Measurements from ENCODE around the gene CSMD2.

CSMD2 gene

DNA sequence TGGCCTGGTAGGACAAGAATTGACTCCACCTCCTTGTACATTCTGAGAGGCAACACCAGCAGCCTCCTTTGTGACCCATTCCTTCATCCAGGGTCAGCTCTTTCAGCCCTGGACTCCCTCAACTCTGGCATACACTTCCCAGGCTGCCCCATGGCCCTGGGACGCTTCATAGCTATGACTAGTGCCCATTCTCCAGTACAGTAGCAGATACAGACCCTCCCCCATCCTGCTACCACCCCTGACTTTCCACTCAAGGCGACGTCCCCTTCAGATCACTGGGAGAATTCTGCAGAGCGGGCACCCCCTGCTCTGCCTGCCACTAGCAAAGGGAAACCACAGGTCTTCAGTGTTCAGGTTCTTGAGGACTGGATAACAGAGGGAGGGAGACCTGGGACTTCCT lies 400.9 kb downstream of the CSMD2 start:
- no peak overlapping the region for H3K4me3 ChIP-seq (ENCODE audit: low read depth, low read length)
- ChIA-PET POLR2A (no interaction called here), CTCF (interaction anchor here (0.8 kb wide), 1 partner anchor 399 kb away, joined by 4 read pairs; no protein-coding TSS in a partner anchor)
- TF ChIP-seq, protein P1, sequence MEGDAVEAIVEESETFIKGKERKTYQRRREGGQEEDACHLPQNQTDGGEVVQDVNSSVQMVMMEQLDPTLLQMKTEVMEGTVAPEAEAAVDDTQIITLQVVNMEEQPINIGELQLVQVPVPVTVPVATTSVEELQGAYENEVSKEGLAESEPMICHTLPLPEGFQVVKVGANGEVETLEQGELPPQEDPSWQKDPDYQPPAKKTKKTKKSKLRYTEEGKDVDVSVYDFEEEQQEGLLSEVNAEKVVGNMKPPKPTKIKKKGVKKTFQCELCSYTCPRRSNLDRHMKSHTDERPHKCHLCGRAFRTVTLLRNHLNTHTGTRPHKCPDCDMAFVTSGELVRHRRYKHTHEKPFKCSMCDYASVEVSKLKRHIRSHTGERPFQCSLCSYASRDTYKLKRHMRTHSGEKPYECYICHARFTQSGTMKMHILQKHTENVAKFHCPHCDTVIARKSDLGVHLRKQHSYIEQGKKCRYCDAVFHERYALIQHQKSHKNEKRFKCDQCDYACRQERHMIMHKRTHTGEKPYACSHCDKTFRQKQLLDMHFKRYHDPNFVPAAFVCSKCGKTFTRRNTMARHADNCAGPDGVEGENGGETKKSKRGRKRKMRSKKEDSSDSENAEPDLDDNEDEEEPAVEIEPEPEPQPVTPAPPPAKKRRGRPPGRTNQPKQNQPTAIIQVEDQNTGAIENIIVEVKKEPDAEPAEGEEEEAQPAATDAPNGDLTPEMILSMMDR (IDR thresholded peaks at IDR 0.05; ENCODE audit: insufficient read depth, low read length, missing control alignments) = no peak
- no peak for DNase-seq (ENCODE audit: low read depth, low spot score)

DNA sequence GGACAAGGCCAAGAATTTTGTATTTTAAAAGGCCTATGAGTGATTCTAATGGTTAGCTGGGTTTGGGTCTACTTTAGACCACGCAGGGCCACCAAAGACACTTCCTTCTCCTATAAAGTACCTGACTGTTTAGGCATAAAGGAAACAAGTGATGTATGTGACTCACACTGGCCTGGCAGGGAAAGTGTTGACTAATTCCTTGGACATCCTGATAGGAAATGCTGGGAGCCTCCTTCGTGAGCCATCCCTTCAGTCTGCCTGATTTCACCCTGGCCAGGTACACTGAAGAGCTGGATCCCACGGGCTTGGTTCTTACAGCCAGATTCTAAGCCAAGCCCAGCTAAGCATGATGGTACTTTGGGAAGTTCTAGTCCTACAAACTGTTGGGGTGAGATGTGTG lies 401.6 kb downstream of the CSMD2 start:
- ChIA-PET POLR2A (no interaction called here), CTCF (interaction anchor here (0.8 to 2.1 kb wide), 3 partner anchors 400 to 979 kb away, joined by 3 to 7 read pairs (median 4); no protein-coding TSS in a partner anchor)
- no peak overlapping the region for H3K4me3 ChIP-seq (ENCODE audit: low read depth, low read length)
- peak; percentile 46 for DNase-seq (ENCODE audit: low read depth, low spot score)
- TF ChIP-seq, protein P1 (IDR thresholded peaks at IDR 0.05; ENCODE audit: insufficient read depth, low read length, missing control alignments) = no peak

DNA sequence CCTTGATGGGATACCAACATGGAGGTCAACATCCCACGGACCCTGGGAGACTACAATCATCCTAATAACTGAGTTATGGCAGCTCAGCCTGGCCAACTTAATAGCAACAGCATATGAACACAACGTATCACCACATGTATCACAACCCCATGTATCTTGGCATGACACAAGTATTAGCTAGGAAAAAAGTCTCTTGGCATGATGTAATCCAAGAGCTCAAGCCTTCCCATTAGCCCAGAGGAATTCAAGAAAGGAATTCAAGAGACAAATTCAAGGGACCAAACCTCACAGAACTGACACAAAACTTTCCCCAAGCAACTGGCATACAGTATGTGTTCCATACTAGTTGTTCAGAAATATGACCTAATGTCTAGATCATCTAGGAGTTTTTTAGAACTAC lies 402.1 kb downstream of the CSMD2 start:
- peak; percentile 38 for DNase-seq (ENCODE audit: low read depth, low spot score)
- no peak overlapping the region for H3K4me3 ChIP-seq (ENCODE audit: low read depth, low read length)
- POLR2A ChIA-PET = no interaction called here
- TF ChIP-seq, protein P1 (IDR thresholded peaks at IDR 0.05; ENCODE audit: insufficient read depth, low read length, missing control alignments) = no peak
- CTCF ChIA-PET = interaction anchor here (1.3 to 2.6 kb wide), 4 partner anchors 14 to 980 kb away, joined by 3 to 8 read pairs (median 6); no protein-coding TSS in a partner anchor

DNA sequence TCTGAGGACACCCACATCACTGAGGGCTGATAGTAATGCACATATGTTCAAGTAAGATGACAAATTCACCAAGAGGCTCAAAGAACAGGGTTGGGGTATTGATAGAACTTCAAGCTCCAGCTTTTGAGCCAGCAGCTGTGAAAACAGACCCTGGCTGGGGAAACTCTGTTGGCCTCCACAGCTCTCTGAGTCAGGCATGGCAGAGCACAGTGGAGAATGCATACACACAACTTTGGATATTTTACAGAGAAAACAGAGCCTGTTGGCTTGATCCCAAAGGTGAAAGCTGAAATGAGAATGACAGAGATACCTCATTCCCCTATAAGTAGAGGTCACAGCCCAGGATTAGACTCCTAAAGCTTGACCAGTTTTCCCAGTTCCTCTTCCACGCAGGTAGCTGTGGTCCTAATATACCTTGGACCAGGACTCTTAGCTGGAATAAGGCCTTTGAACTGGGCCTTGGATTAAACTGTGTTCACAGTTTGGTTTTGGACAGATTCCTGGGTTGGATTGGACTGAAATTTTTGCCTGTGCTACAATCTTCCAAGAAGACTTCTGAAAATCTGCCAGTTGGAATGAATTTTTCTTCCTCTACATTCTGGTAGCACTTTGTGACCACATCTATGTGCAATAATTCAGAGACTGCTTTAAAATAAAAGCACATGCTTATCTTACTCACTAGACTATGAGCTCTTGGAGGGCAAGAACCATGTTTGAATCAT lies 402.8 kb downstream of the CSMD2 start:
- no peak overlapping the region for H3K4me3 ChIP-seq (ENCODE audit: low read depth, low read length)
- CTCF ChIA-PET = interaction anchor here (1.3 to 2.6 kb wide), 5 partner anchors 15 to 980 kb away, joined by 3 to 8 read pairs (median 6); no protein-coding TSS in a partner anchor
- DNase-seq (ENCODE audit: low read depth, low spot score) = peak; percentile 50
- TF ChIP-seq, protein P1 (IDR thresholded peaks at IDR 0.05; ENCODE audit: insufficient read depth, low read length, missing control alignments) = no peak
- POLR2A ChIA-PET = interaction anchor here (0.5 kb wide), 1 partner anchor 402 kb away, joined by 4 read pairs; no protein-coding TSS in a partner anchor

DNA sequence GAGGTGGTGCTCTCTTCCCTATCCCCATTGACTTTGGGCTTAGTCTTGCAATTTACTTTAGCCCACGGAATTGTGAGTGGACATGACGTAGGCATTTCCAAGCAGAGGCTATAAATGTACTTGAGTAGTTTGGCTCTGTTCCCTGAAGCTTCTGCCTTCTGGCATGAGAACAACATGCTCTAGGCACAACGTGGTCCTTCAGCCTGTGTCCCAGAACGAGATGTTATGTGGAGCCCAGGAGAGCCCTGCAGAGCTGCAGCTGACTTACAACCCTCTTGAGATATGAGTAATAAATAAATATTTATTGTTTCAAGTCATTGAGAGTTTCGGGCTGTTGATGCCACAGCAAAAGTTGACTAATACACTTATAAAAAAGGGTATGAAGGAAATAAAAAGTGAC lies 406.3 kb downstream of the CSMD2 start:
- peak; percentile 16 for DNase-seq (ENCODE audit: low read depth, low spot score)
- ChIA-PET CTCF (no interaction called here), POLR2A (no interaction called here)
- no peak overlapping the region for H3K4me3 ChIP-seq (ENCODE audit: low read depth, low read length)
- TF ChIP-seq, protein P1 (IDR thresholded peaks at IDR 0.05; ENCODE audit: insufficient read depth, low read length, missing control alignments) = no peak

DNA sequence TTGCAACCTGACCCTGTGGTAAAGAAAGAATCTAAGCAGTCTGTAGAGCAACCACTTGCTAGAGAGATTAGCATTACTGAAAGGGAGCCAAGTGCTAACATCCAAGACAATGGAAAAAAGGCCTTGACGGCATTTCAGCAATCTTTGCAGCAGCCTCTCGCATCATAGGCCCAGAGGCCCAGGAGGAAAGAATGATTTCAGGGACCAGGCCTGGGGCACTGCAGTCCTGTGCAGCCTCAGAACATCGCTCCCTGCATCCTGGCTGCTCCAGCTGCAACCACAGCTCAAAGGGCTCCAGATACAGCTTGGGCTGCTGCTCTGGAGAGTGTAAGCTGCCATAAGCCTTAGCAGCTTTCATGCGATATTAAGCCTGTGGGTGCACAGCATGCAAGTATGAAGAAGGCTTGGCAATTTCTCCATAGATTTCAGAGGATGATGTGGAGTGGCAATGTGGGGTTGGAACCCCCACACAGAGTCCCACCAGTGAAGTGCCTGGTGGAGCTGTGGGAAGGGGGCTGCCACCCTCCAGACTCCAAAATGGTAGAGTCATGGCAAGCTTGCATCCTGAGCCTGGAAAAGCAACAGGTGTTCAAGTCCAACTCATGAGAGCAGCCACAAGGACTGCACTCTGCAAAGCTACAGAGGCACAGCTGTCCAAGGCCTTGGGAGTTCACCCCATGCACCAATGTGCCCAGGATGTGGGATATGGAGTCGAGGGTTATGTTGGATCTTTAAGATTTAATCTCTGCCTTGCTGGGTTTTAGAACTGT lies 411.8 kb downstream of the CSMD2 start:
- ChIA-PET CTCF (interaction anchor here (0.7 kb wide), 1 partner anchor 410 kb away, joined by 3 read pairs; no protein-coding TSS in a partner anchor), POLR2A (no interaction called here)
- TF ChIP-seq, protein P1 (IDR thresholded peaks at IDR 0.05; ENCODE audit: insufficient read depth, low read length, missing control alignments) = no peak
- DNase-seq (ENCODE audit: low read depth, low spot score) = no peak
- H3K4me3 ChIP-seq (ENCODE audit: low read depth, low read length) = no peak overlapping the region

Data from AG04449 (cell line).